NCI-H460 (cell line): ENCODE measurements around the gene FGF18. TPM values are rescaled to one million over a fixed set of nuclear protein-coding genes. Genes with fewer than 3 reads are reported as not detected.
"Not testable (repeated sequence)": the region's sequence is repeated elsewhere in the genome, so short reads cannot be mapped to it uniquely, and the experiment has no call there.

ENCODE experiments used
- DNase-seq: peaks from one replicate; pipeline ENCODE4 v3.0.0-alpha.2; 2016; ENCODE audit warnings: low read depth; ENCODE audit errors: extremely low read depth
- small RNA-seq, 2 experiments: library from RNA; depleted of rRNA; stranded (forward); fragments of <200 nt; gene quantifications; one replicate each; pipeline ENCODE3, GENCODE V24; 2014
- total RNA-seq: library from RNA; depleted of rRNA; stranded (reverse); fragments of >200 nt; shearing (Covaris generic); gene quantifications from 2 replicates; pipeline ENCODE4 v1.2.3, GENCODE V29; 2014; rRNA removed

FGF18 gene
- total RNA-seq, 1 experiment from 2014 or later = not detected

DNA sequence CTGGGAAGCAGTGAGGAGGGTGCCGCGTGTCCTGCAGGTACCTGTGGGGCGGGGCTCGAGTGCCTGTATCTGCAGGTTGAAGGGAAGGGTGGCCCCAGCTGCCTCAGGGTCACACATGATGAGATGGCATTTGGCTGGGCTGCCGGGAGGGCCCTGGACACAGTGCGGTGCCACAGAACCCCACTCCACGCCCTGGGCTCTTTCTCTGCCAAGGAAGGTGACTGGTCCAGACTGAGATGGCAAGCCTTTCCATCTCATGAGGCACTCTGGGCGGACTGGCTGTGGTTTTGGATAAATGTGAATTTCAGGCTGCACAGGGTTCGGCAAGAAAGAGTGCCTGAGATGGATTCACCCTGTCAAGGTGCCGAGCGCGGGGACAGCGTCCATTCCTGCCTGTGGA, 69.4 kb downstream of the FGF18 start:
- DNase-seq = no peak

DNA sequence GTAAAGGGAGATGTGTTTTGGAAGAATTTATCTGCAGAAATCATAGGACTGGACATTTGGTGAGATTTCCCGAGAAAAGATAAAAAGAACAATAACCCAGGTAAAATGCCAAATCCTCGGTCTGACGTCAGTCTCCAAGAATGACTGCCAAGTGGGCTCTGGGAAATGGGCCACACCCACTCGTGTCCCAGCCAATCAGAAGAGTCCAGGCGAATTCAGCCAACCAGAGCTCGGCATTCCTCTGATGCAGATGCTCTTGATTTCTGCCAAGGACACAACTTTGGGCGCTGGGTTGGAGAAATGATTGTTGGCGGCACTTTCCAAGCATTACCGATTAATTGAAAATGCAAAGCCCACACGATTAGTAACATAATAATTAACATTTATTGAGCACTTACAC, 73.3 kb downstream of the FGF18 start:
- DNase-seq = no peak

DNA sequence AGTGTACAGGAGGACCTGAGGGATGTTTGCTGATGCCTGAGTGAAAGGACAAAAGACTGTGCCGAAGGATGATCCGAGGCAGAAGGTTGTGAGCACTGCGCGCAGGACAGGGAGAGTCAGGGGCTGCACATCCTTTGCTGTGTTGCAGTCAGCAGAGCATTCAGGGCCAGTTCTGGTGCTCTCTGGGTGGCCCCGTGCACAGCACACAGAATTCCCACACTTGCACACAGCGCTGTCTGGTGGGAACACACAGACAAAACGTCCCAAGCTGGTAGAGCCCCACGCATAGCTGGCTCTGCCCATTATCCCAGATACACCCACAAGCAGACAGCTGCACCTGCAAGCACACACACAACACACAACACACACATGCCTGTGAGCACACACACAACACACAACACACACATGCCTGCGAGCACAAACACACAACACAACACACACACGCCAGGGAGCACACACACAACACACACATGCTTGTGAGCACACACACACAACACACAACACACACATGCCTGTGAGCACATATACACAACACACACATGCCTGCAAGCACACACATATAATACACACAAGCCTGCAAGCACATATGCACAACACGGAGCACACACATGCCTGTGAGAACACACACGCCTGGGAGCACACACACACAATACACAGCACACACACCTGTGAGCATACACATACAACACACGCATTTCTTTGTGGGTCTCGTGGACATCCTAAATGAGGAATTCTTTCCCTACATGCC, 74.4 kb downstream of the FGF18 start:
- DNase-seq = no peak

- peak; percentile 24 for DNase-seq
These were observed 75.1 kb downstream of the FGF18 start for GRCh38 chr5:171494452-171495121.

DNA sequence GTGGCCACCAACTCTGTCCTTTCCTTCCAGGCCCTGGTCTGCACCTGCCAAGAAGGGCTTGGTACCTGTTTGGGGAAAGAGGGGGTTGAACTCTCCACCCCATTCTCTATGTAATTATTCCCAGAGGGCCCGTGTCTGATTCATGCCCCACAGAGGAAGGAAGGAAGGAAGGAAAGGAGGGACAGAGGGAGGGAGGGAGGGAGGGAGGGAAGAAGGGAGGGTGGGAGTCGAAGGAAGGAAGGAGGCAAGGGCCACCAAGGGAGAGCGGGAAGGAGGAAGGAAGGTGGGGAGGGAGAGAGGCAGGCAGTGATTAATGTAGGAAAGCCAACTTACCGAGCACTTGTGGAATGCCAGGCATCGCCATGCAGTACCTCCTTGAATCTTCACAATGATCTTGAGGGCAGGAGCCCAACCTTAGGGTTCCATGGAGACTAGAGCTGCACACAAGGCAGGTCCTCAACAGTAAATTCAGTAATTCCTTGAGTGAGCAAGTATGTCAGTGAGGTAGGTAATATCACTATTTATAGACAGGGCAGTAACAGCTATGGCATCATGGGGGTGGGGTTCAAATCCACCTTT, 75.8 kb downstream of the FGF18 start:
- DNase-seq = no peak

- DNase-seq = no peak
These were observed 77.0 kb downstream of the FGF18 start for GRCh38 chr5:171496456-171496855.

GRCh38 chr5:171497494-171497893, 78.0 kb downstream of the FGF18 start:
- not testable (repeated sequence) for DNase-seq

GRCh38 chr5:171498166-171498565, 78.7 kb downstream of the FGF18 start:
- no peak for DNase-seq

DNA sequence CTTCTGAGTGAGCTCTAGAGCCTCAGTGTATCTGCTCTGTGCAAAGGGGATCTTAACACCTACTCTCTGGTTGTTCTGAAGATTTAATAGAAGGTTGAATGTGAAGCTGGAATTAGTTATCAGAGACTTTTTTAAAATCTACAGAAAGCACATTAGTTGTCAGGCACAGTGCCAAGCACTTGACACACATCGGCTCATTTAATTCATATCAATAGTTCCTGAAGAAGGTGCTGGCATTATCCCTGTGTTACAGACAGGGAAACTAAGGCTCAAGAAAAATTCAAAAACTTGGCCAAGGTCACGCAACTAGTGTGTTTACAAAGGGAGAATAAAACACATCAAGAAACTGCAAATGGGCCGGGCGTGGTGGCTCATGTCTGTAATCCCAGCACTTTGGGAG, 80.2 kb downstream of the FGF18 start:
- no peak for DNase-seq

GRCh38 chr5:171505473-171506043, 86.1 kb downstream of the FGF18 start:
- no peak for DNase-seq

DNA sequence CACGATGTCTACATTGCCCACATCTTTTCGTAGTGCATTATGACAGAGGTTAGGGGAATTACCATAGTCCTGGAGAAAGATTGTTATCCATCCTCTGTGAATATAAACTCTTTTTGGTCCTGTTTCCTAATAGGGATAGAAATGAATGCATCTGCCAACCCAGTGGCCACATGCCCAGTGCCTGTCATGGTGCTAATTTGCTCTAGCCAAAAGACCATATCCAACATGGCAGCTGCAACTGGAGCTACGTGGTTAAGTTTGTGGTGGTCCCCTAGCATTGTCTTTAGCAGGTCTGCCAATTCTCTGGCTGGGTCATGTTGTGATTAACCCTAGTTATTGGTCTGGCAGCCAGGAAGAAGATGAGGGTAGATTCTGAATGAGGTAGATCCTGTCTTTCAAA, 87.5 kb downstream of the FGF18 start:
- no peak for DNase-seq

Small RNA genes lying within 50 kb of the gene (small RNA-seq; reads per million reads assigned to genes)
- 0.10 to 3.0 reads per million in 2 experiments for gene MIR3912

Other genes starting within 250 kb of the FGF18 start
- not detected in 2 replicates for gene TLX3, start 110.4 kb upstream of the FGF18 start, total RNA-seq
- gene NPM1, start 31.8 kb upstream of the FGF18 start, total RNA-seq = 3,204 and 3,332 TPM in 2 replicates